Bone marrow (tissue), 2 donors: ENCODE measurements around the gene MXRA7.
"Not testable (repeated sequence)": the region's sequence is repeated elsewhere in the genome, so short reads cannot be mapped to it uniquely, and the experiment has no call there.

Experiments
- DNase-seq, 2 donors: peaks; one replicate each; lab custom pipeline; 2025; lab: John Stamatoyannopoulos, UW

MXRA7 gene

DNA sequence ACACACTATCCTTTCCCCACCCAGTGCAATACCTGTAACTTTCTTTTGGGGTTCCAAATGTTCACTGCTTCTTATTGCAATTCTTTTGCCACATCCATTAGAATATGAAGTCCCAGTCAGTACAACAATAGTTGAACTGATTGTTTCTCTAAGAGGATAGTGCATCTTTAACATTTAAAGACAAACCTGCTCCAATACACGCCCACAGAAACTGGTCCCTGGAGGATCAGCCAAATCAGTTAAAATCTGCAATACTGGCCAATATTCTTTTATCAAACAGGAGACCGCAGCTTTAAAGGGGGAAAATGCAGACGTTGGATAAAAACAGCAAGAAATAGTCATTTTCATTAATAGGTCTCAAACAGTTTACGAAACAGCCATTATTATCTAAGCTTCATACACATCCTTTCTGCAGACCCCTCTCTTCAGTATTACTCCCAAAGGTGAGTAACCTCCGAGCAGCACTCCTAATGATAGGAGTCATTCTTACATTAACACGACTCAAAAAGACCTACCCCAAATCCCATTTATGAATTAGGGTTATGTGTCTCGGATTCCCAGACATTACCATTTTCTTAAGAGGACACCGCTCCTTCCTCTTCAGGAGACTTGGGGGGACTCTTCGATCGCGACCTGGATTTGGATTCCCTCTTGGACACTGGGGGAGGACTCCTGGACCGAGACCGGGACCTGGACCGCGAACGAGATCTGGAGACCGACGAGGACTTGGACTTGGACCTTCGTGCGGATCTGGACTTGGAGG is 25.0 kb upstream of the MXRA7 start:
- DNase-seq = no peak

DNA sequence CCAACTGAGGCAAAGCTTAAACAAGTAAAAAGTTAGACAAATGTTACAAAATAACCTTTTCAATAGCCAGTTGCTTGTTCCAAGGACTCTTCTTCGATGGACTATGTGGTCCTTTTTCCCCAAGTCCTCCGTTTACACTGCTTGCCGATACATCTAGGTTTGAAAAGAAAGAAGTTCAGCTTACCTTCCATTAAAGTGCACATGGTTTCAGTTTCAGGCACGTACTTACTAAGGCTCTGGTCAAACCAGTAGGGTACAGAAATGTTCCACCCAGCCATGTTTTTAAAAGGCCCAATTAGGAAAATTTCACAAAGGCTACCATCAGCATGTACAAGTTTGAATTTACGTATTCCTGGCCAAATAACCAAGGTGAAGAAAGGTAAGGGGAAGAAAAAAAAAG is 24.2 kb upstream of the MXRA7 start:
- peak in 1 of 2 donors; percentile 15 for DNase-seq

DNA sequence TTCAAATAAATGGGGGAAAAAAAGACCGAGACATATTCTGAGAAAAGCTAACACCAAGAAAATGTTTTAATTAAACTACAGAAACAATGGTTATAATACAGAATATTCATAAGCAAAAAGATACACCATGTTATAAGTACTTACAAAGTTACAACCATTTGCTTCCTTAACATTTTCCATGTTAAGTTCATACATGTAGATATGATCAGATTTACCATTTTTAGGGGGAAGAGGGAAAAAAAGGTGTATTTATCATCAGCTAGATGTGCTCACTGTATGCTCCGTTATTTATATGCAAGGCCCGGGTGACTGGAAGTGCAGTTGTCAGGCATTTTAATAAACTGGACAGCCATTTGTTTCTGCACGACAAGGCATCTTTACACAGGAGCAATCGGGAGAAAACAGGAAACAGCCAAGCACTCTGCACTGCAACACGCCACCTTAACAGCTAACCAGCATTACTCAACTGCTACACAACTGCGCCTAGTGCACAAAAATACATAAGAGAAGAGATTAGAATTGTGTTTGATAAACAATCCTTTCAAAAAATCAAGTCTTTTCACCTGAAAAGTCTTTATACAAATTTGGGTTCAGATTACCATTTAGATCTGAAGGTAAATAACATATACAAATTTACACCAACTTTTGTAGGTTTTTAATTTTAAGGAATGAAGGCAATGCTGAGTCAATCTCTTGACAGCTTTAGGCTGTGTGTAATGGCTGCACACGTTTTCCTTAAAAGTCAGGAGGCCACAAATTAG is 23.5 kb upstream of the MXRA7 start:
- peak in 1 of 2 donors; percentile 14 for DNase-seq

DNA sequence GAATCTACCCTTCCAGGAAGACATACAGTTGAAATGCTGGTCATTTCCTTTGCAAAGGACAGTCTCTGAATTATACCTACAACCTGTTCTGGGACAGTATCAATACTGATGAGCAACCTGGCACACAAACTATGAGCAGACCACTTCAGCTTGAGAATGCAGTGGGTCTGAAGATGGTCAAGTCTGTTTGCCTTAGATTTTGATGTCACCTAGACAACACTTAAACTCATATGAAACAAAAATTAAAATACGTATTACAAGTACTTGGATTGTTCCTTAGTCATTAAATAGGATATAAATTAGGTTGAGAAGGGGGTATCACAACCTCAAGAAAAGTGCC is 22.8 kb upstream of the MXRA7 start:
- no peak for DNase-seq

DNA sequence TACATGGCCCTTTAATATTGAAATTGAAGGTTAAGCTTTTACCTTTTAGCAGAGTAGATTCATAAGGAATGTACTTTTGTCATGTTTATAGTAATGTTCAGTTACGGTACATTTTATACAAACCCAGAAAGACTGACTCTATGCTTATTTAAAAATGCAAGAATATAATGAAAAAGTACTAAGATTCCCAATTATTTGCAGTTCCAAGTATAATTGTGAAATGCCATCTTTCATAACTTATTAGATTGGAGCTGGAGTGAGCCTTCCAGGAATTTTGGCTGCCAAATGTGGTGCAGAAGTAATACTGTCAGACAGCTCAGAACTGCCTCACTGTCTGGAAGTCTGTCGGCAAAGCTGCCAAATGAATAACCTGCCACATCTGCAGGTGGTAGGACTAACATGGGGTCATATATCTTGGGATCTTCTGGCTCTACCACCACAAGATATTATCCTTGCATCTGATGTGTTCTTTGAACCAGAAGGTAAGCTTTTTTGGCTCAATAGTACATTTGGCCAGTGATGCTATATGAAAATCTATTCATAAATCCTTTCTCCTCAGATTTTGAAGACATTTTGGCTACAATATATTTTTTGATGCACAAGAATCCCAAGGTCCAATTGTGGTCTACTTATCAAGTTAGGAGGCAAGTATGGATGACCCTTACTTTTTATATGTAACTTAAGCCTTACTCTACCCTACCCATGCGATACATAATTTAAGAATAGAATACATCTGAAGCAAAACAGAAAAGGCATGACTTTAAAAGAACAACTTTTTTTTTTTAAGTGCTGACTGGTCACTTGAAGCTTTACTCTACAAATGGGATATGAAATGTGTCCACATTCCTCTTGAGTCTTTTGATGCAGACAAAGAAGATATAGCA is 22.2 kb upstream of the MXRA7 start:
- no peak for DNase-seq

DNA sequence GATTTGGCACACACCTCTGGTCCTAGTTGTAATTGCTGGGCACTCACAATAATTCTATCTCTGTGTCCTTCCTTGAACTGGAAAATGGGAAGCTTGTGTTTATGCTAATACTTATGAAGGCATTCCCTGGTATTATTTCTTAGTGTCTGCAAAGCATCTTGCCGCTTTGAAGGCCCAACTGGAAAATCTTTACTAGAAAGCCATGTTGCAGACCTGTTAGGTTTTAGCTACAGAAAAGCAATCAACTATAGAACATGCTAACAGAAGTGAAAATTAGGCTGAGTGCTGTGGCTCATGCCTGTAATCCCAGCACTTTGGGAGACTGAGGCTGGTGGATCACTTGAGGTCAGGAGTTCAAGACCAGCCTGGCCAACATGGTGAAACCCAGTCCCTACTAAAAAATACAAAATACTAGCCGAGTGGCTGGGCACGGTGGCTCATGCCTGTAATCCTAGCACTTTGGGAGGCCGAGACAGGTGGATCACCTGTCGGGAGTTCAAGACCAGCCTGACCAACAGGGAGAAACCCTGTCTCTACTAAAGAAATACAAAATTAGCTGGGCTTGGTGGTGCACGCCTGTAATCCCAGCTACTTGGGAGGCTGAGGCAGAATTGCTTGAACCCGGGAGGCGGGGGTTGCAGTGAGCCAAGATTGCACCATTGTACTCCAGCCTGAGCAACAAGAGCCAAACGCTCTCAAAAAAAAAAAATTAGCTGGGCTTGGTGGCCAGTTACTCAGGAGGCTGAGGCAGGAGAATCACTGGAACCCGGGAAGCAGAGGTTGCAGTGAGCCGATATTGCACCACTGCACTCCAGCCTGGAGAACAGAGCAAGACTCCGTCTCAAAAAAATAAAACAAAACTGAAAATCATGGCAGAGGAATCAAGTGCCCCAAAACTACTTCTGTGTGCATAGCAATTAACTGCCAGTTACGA is 21.3 kb upstream of the MXRA7 start:
- not testable (repeated sequence) for DNase-seq

DNA sequence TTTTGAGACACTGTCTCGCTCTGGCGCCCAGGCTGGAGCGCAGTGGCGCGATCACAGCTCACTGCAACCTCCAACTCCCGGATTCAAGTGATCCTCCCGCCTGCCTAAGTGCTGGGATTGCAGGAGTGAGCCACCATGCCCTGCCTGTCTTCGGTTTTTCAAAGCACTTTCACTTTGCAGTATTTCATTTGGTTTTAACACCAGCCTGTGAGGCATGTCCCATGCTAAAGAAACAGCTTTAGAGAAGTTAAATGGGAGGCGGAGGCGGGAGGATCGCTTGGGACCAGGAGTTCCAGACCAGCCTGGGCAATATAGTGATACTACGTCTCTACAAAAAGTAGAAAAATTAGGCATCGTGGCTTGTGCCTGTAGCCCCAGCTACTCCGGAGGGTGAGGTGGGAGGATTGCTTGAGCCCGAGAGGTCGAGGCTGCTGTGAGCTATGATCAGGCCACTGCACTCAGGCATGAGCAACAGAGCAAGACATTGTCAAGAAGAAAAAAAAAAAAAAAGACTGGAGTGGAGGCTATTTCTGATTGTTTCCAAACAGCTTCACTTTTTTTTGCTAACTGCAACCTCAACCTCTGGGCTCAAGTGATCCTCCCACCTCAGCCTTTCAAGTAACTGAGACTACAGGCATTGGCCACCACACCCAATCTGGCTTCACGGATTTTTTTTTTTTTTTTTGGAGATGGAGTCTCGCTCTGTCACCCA is 17.1 kb upstream of the MXRA7 start:
- no peak for DNase-seq

DNA sequence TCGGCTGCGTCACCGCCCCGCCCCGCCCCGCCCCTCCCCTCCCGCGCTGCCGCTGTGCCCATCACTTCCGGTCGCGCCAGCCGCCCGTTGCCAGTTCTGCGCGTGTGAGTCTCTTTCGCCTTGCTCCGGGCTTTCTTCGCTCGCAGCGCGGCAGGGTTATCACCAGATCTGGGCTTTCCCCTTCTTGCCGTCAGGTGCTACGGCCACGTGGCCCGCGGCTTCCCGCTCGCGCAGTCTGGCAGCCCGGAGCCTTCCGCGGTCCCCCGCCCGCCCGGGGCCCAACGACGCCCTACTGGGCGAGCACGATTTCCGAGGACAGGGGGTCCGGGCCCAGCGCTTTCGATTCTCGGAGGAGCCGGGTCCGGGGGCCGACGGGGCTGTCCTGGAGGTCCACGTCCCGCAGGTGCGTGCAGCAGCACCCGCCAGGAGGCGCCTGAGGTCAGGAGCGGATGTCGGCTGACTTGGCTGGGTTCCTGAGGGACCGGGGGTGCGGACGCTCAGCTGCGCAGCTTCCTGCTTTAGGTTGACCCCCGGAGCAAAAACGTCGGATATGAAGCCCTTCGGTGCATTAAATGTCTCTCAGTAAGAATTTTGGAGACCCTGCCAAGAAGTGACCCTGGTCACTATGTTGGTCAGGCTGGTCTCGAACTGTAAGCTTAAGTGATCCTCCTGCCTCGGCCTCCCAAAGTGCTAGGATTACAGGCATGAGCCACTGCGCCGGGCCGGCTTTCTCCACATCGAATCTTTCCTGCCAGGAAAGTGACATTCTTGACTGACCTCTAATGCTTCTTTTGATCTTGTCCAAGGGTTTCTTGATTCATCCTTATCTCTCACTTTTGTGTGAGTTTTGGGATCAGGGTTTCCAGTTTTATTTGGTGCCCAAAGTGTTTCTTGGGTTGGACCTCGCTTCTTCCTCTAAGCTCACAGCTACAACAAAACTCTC is 16.3 kb upstream of the MXRA7 start, which contains the start of gene METTL23:
METTL23 (plus strand) TSS at position 64 of the 943 bp plus-strand sequence. CDS start 2,872 bp downstream, outside the sequence.
- DNase-seq = peak; percentile 57 to 84

DNA sequence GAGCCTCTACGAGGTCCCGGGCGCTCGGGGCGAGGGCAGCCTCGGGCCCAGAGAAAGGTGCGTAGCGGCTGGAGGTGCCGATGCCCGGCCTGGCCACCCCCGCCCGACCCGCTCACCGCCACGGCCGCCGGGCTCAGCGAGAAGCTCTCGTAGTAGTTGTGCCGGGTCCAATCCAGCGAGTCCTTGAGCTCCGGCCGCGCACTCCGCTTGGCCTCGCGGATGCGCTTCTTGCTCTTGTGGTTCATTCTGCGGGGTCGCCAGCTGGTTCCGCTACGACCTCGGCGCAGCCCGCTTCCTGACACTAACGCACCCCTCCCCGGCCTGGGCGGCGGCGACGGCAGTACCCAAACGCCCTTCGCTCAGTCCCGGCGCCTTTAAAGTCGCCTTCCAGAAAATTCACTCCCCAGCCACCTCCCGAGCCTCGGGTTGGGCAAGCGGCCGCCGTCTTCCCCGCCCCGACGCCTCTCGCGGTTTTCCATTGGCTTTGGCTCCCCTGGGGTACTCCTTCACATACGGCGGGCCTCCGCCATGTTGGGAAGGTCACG is 15.5 kb upstream of the MXRA7 start, which contains the start of gene JMJD6:
JMJD6 (minus strand) TSS at position 376 of the 545 bp plus-strand sequence; CDS start at position 245, 131 bp downstream.
- DNase-seq = peak; percentile 86 to 92

DNA sequence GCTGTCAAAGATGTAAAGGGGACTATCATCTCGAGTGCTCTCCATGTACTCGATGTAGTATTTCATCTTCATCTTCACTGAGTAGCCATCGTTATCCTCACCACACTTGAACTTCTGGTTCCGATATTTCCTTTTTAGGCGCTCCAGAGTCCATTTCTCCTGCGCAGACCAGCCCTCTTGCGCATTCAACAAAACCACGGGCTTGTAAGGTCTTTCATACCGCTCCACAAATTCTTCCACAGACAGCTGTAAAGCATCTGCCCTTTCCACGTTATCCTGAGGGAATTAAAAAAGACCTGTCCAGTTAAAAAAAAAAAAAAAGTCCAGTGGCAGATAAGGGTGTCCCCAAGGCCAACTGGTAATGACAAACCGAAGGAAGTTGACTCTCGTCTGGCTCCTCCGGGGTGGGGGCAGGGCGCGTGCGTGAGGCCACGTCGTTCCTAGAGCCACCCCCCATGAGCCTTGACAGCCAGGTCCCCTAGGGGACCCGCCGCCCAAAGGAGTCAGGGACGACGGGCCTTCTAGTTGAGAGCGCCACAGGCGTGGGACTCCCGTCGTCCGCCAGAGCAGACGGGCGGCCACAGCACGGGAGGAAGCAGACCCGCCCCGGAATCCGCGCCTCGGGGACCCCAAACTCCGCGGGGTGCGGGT is 14.9 kb upstream of the MXRA7 start:
- DNase-seq = peak; percentile 11 to 79

DNA sequence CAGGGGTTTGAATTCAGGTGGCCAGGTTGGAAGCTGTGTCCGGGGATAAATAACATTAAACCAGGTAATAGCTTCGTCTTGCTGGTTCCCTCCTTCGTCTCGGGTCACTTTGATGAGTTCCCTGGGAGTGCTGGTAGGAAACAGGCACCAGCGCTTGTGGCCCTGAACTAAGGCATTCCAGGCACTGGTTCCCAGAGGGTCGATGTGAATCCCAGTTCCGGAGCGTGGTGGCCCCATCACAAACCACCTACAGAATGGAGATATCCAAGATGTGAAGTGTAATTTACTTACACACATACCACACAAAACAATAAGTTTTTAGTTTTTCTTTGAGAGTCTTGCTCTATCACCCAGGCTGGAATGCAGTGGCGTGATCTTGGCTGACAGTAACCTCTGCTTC is 13.0 kb upstream of the MXRA7 start:
- no peak for DNase-seq

DNA sequence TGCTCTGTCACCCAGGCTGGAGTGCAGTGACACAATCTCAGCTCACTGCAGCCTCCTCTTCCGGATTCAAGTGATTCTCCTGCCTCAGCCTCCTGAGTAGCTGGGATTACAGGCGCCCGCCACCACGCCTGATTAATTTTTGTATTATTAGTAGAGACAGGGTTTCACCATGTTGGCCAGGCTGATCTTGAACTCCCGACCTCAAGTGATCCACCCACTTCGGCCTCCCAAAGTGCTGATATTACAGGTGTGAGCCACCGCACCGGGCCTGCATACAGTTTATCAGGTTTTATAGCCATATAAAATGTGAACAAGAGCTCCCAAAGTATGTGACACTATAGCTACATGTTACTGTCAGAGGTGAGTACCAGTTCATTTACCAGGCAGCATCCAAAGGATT is 12.2 kb upstream of the MXRA7 start:
- DNase-seq = not testable (repeated sequence)

DNA sequence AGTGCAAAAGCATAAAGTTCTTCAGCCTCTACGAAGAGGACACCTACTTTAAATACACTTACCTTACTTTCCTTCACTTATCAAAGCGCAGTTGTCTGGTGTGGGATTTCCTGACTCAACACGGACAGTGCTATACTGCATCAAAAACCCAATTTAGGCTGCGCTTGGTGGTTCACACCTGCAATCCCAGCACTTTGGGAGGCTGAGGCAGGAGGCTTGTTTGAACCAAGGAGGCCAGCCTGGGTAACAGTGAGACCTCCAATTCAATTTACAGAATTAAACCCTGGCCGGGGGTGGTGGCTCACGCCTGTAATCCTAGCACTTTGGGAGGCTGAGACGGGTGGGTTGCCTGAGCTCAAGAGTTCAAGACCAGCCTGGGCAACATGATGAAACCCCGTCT is 11.5 kb upstream of the MXRA7 start:
- no peak for DNase-seq

DNA sequence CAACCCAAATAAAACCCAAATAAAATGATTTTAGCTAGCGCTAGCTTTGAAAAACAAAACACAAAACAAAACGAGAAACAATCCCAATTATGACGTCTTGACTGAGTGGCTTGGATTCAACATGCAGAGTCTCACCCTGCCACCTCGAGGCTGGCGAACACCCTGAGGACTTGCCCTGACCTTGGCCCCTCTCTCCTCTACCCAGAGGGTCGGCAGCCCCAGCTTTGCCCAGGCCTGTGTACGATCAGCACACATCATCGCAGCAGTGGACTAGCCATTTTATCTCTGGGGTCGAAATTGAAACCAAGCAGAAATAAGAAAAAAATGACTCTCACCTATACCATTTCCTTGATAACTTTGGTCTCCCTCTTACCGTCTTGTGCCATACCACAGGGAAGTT is 10.7 kb upstream of the MXRA7 start:
- DNase-seq = no peak

DNA sequence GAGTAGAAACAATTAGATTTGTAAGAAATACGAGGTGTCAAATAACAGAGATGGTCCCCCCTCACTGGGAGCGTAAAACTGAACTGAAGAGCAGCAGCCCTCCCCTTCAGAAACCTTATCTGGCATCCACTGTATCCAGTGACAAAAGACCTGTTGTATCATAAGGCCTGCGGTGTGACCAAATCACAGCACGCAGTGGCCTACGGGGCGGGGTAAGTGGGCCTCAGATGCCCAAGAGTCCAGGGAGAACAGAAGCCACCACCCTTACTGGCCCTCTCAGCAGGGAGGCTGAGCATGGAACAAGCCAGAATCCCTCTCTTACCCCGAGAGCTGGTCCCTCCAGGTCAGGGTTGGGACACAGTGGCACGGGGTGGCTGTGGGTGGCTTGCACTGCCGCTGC is 10.2 kb upstream of the MXRA7 start:
- no peak for DNase-seq

DNA sequence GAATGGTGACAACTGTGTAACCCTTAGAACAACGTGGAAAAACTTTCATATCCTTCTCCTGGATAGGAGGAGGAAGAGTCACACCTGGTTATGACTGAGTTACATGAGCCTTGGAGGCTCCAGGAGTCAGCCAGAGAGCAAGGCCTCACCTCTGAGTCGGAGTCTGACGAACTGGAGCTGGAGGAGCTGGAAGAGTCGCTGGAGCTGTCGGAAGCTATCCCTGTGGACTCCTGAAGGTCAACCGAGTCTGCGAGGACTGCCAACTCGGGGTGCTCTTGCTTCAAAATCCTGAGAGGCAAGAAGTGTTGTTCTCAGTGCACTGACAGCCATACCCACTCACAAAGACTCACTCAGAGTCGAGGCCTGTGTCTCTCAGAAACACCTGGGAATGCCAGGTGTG is 9.4 kb upstream of the MXRA7 start:
- no peak for DNase-seq

DNA sequence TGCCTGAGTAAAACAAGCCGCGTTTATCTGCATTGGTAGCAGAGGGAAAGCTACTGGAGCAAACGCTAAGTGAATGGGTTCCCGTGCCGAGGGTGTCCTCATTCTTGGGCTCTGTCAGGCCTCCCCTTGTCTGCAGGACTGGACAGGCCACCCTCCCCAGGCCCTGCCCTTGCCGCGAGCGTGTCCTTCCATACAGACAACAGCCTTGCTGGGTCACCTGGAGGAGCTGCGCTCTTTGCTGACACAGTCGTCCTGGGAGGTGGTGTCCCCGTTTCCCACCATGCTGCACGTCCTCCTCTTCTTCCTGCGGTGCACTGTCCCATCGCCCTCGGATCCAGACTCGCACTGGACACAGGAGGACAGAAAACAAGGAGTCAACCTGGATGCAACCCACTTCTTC is 7.8 kb upstream of the MXRA7 start:
- DNase-seq = no peak

DNA sequence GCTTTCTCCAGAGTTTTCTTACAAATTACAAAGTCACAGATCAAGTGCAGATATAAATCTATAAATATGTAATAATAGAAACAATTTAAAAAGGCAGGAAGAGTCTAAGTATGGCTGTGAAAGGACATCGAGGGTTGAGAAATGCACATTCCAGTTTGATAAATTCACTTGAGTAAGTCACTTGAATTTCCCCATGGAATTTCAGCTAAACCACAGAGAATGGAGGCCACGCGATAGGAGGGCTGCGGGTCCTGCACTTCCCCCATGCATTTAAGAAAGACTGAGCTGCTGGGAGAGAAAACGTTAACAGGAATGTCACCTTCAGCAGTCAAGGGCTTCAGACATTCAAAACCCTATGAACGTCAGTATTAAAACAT is 6.1 kb upstream of the MXRA7 start:
- DNase-seq = no peak
